GM23338 (cell line): ENCODE measurements around the gene ZDHHC3. TPM values are rescaled to one million over a fixed set of nuclear protein-coding genes. Genes with fewer than 3 reads are reported as not detected.

ENCODE experiments used
- ATAC-seq: fragments of 200-7000 bp; cut with Tn5 transposase; 3 replicates; pipeline ENCODE4 v1.9.1; 2020
- DNase-seq: peaks from one replicate; pipeline ENCODE4 v3.0.0-alpha.2; 2015; ENCODE audit warnings: low spot score
- H2AFZ ChIP-seq: fragments of 200-600 bp; sonication (generic); 2 replicates; pipeline ENCODE4 v1.8.0; 2016; ENCODE audit warnings: antibody characterized with exemption, mild to moderate bottlenecking, moderate library complexity
- H3F3A ChIP-seq: fragments of 200-600 bp; sonication (generic); replicated peaks from 2 replicates; pipeline ENCODE4 v1.8.0; 2017; ENCODE audit warnings: antibody characterized with exemption, mixed run types, low read depth
- H3K27ac ChIP-seq: fragments of 200-600 bp; sonication (generic); 2 replicates; pipeline ENCODE4 v1.6.1; 2016; ENCODE audit warnings: low read depth
- H3K27me3 ChIP-seq: fragments of 200-600 bp; sonication (generic); 2 replicates; pipeline ENCODE4 v1.8.0; 2016; ENCODE audit warnings: mild to moderate bottlenecking, mixed run types, moderate library complexity; ENCODE audit not compliant: insufficient read depth
- H3K36me3 ChIP-seq: fragments of 200-600 bp; sonication (generic); 2 replicates; pipeline ENCODE4 v1.8.0; 2016; ENCODE audit warnings: mild to moderate bottlenecking; ENCODE audit not compliant: insufficient read depth
- H3K4me1 ChIP-seq: fragments of 200-600 bp; sonication (generic); 2 replicates; pipeline ENCODE4 v1.8.0; 2016; ENCODE audit warnings: mild to moderate bottlenecking, moderate library complexity; ENCODE audit not compliant: insufficient read depth
- H3K4me2 ChIP-seq: fragments of 200-600 bp; sonication (generic); 2 replicates; pipeline ENCODE4 v1.7.1; 2017; ENCODE audit warnings: mixed run types
- H3K4me3 ChIP-seq: fragments of 200-600 bp; sonication (generic); 2 replicates; pipeline ENCODE4 v1.6.1; 2016; ENCODE audit warnings: mixed run types
- H3K79me2 ChIP-seq: fragments of 200-600 bp; sonication (generic); replicated peaks from 2 replicates; pipeline ENCODE4 v1.8.0; 2017; ENCODE audit warnings: mild to moderate bottlenecking; ENCODE audit not compliant: insufficient read depth
- H3K9me2 ChIP-seq: fragments of 200-600 bp; sonication (generic); 2 replicates; pipeline ENCODE4 v1.8.0; 2017; ENCODE audit not compliant: insufficient read depth
- H4K20me1 ChIP-seq: fragments of 200-600 bp; sonication (generic); replicated peaks from 2 replicates; pipeline ENCODE4 v1.8.0; 2017; ENCODE audit warnings: mild to moderate bottlenecking; ENCODE audit not compliant: insufficient read depth
- H3K27ac Mint-ChIP-seq: 2 replicates; pipeline ENCODE4 v1.8.0; 2020; ENCODE audit warnings: inconsistent platforms, mild to moderate bottlenecking, moderate library complexity, mixed read lengths
- H3K27me3 Mint-ChIP-seq: 3 replicates; pipeline ENCODE4 v1.8.0; 2022; ENCODE audit warnings: low read depth, mild to moderate bottlenecking, moderate library complexity, mixed read lengths, inconsistent platforms; ENCODE audit not compliant: insufficient read depth, poor library complexity
- H3K36me3 Mint-ChIP-seq: 3 replicates; pipeline ENCODE4 v1.8.0; 2021; ENCODE audit warnings: low read depth, mild to moderate bottlenecking, inconsistent platforms, moderate library complexity, mixed read lengths
- H3K4me1 Mint-ChIP-seq: 3 replicates; pipeline ENCODE4 v1.8.0; 2020; ENCODE audit warnings: mild to moderate bottlenecking, inconsistent platforms, mixed read lengths
- H3K4me3 Mint-ChIP-seq: 3 replicates; pipeline ENCODE4 v1.8.0; 2021; ENCODE audit warnings: moderate library complexity, mild to moderate bottlenecking, inconsistent platforms, mixed read lengths
- H3K9me3 Mint-ChIP-seq: 3 replicates; pipeline ENCODE4 v1.8.0; 2020; ENCODE audit warnings: moderate library complexity, mild to moderate bottlenecking, inconsistent platforms, mixed read lengths
- CREB1 ChIP-seq: fragments of 250-450 bp; sonication (Bioruptor Pico); IDR thresholded peaks from 2 replicates; pipeline ENCODE4 v1.5.0; 2020; ENCODE audit warnings: low read depth, mild to moderate bottlenecking, moderate library complexity
- EZH2 ChIP-seq: fragments of 200-600 bp; sonication (generic); IDR thresholded peaks from one replicate; pipeline ENCODE4 v1.8.0; 2017; ENCODE audit warnings: antibody characterized with exemption, mild to moderate bottlenecking, low read depth; ENCODE audit not compliant: unreplicated experiment
- EZH2phosphoT487 ChIP-seq: fragments of 200-600 bp; sonication (generic); IDR thresholded peaks from one replicate; pipeline ENCODE4 v1.8.1; 2018; ENCODE audit warnings: antibody characterized with exemption; ENCODE audit not compliant: unreplicated experiment
- JUNB ChIP-seq: IDR thresholded peaks from one replicate; pipeline ENCODE4 v1.6.1; 2016; ENCODE audit warnings: antibody characterized with exemption; ENCODE audit not compliant: unreplicated experiment
- NANOG ChIP-seq: IDR thresholded peaks from 2 replicates; pipeline ENCODE4 v1.6.1; 2016; ENCODE audit warnings: antibody characterized with exemption, borderline replicate concordance
- POLR2AphosphoS5 ChIP-seq: IDR thresholded peaks from 2 replicates; pipeline ENCODE4 v1.6.1; 2016; ENCODE audit warnings: antibody characterized with exemption, low read depth
- STAT1 ChIP-seq: IDR thresholded peaks from one replicate; pipeline ENCODE4 v1.6.1; 2016; ENCODE audit warnings: antibody characterized with exemption; ENCODE audit not compliant: unreplicated experiment
- ZNF114 ChIP-seq: fragments of 250-450 bp; sonication (Bioruptor Pico); IDR thresholded peaks from 2 replicates; pipeline ENCODE4 v1.5.0; 2020; ENCODE audit warnings: mild to moderate bottlenecking, moderate library complexity
- ZNF331 ChIP-seq: fragments of 250-450 bp; sonication (Bioruptor Pico); IDR thresholded peaks from 2 replicates; pipeline ENCODE4 v1.5.0; 2020; ENCODE audit warnings: low read depth, mild to moderate bottlenecking, moderate library complexity
- polyA plus RNA-seq: library from polyadenylated mRNA; unstranded; fragments of >200 nt; fragmentation: Nextera tagmentation; extraction: Ambion mirVana; gene quantifications from 2 replicates; pipeline ENCODE4 v1.2.1, GENCODE V29; 2016
- total RNA-seq: library from RNA; depleted of rRNA; stranded (reverse); fragments of >200 nt; shearing (Covaris generic); gene quantifications from 2 replicates; pipeline ENCODE4 v1.2.3, GENCODE V29; 2014
- TF ChIP-seq, protein P1 (sequence below): IDR thresholded peaks from one replicate; pipeline ENCODE4 v1.6.1; 2018; ENCODE audit warnings: antibody characterized with exemption; ENCODE audit not compliant: unreplicated experiment
- TF ChIP-seq, protein P2 (sequence below): IDR thresholded peaks from 2 replicates; pipeline ENCODE4 v1.6.1; 2016; ENCODE audit warnings: antibody characterized with exemption
- TF ChIP-seq, protein P3 (sequence below): fragments of 250-450 bp; sonication (Bioruptor Pico); IDR thresholded peaks from 2 replicates; pipeline ENCODE4 v1.5.0; 2020; ENCODE audit warnings: mild to moderate bottlenecking, moderate library complexity
- TF ChIP-seq, protein P4 (sequence below), 2 experiments: fragments of 200-600 bp in 1 of 2; sonication (generic) in 1 of 2; conservative IDR thresholded peaks; 2 replicates each; pipeline versions ENCODE4 v1.5.1 to v1.6.1; 2016 to 2017; ENCODE audit warnings: antibody characterized with exemption in 2 of 2, low read depth in 2 of 2, mild to moderate bottlenecking in 2 of 2, moderate library complexity in 1 of 2

The ZDHHC3 gene
- total and polyA plus RNA-seq, 2 experiments from 2014 or later = 28.9 to 84.2 TPM

DNA sequence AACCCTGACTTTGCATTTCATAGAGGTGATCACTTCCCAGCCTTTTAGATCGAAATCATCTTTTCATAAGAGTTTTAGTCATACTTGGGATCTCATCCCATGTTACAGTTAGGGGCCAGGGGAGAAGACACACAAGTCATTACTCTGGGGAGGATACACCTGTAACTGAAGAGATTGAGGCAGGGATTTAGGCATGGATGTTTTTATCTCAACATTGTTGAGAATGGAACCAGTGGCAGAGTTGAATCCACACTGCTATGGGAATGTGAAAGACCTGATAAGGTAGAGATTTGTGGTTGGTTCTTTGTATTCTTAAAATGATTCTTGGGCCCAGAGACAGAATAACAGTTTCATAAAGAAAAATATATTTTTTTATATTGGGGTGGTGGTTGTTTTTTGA is 33.9 kb upstream of the ZDHHC3 start:
- H3K27me3 Mint-ChIP-seq = peaks cover 1% of the 10 kb centered on the region
- no peak for ATAC-seq
- H3K9me3 Mint-ChIP-seq = peaks cover 1% of the 10 kb centered on the region
- H3K4me1 Mint-ChIP-seq = no peaks in the 10 kb centered on the region
- H3K27ac Mint-ChIP-seq = no peak overlapping the region
- H3K36me3 ChIP-seq = peaks cover 28% of the 10 kb centered on the region
- 0 out of 2 replicates have a peak, but pooled peaks cover 3% of the 10 kb centered on the region for H3K9me2 ChIP-seq
- H3K27ac ChIP-seq = no peak overlapping the region
- H3K4me3 ChIP-seq = no peak overlapping the region
- H3K36me3 Mint-ChIP-seq = peaks cover 61% of the 10 kb centered on the region
- no peak overlapping the region for H3K4me3 Mint-ChIP-seq
- peaks cover 5% of the 10 kb centered on the region for H4K20me1 ChIP-seq
- H3K4me2 ChIP-seq = no peak overlapping the region
- H3F3A ChIP-seq = no peaks in the 10 kb centered on the region
- no peaks in the 10 kb centered on the region for H3K27me3 ChIP-seq
- H3K79me2 ChIP-seq = no peaks in the 10 kb centered on the region; the same call in 1 of the 2 replicates
- TF ChIP-seq NANOG (no peak), ZNF331 (CRISPR knock-in tag) (no peak), EZH2phosphoT487 (no peak), CREB1 (CRISPR knock-in tag) (no peak), ZNF114 (CRISPR knock-in tag) (no peak), EZH2 (no peak), STAT1 (no peak), POLR2AphosphoS5 (no peak), JUNB (no peak)
- TF ChIP-seq, protein P1, sequence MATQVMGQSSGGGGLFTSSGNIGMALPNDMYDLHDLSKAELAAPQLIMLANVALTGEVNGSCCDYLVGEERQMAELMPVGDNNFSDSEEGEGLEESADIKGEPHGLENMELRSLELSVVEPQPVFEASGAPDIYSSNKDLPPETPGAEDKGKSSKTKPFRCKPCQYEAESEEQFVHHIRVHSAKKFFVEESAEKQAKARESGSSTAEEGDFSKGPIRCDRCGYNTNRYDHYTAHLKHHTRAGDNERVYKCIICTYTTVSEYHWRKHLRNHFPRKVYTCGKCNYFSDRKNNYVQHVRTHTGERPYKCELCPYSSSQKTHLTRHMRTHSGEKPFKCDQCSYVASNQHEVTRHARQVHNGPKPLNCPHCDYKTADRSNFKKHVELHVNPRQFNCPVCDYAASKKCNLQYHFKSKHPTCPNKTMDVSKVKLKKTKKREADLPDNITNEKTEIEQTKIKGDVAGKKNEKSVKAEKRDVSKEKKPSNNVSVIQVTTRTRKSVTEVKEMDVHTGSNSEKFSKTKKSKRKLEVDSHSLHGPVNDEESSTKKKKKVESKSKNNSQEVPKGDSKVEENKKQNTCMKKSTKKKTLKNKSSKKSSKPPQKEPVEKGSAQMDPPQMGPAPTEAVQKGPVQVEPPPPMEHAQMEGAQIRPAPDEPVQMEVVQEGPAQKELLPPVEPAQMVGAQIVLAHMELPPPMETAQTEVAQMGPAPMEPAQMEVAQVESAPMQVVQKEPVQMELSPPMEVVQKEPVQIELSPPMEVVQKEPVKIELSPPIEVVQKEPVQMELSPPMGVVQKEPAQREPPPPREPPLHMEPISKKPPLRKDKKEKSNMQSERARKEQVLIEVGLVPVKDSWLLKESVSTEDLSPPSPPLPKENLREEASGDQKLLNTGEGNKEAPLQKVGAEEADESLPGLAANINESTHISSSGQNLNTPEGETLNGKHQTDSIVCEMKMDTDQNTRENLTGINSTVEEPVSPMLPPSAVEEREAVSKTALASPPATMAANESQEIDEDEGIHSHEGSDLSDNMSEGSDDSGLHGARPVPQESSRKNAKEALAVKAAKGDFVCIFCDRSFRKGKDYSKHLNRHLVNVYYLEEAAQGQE = no peak
- TF ChIP-seq, protein P2, sequence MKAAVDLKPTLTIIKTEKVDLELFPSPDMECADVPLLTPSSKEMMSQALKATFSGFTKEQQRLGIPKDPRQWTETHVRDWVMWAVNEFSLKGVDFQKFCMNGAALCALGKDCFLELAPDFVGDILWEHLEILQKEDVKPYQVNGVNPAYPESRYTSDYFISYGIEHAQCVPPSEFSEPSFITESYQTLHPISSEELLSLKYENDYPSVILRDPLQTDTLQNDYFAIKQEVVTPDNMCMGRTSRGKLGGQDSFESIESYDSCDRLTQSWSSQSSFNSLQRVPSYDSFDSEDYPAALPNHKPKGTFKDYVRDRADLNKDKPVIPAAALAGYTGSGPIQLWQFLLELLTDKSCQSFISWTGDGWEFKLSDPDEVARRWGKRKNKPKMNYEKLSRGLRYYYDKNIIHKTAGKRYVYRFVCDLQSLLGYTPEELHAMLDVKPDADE = no peak
- TF ChIP-seq, protein P3, sequence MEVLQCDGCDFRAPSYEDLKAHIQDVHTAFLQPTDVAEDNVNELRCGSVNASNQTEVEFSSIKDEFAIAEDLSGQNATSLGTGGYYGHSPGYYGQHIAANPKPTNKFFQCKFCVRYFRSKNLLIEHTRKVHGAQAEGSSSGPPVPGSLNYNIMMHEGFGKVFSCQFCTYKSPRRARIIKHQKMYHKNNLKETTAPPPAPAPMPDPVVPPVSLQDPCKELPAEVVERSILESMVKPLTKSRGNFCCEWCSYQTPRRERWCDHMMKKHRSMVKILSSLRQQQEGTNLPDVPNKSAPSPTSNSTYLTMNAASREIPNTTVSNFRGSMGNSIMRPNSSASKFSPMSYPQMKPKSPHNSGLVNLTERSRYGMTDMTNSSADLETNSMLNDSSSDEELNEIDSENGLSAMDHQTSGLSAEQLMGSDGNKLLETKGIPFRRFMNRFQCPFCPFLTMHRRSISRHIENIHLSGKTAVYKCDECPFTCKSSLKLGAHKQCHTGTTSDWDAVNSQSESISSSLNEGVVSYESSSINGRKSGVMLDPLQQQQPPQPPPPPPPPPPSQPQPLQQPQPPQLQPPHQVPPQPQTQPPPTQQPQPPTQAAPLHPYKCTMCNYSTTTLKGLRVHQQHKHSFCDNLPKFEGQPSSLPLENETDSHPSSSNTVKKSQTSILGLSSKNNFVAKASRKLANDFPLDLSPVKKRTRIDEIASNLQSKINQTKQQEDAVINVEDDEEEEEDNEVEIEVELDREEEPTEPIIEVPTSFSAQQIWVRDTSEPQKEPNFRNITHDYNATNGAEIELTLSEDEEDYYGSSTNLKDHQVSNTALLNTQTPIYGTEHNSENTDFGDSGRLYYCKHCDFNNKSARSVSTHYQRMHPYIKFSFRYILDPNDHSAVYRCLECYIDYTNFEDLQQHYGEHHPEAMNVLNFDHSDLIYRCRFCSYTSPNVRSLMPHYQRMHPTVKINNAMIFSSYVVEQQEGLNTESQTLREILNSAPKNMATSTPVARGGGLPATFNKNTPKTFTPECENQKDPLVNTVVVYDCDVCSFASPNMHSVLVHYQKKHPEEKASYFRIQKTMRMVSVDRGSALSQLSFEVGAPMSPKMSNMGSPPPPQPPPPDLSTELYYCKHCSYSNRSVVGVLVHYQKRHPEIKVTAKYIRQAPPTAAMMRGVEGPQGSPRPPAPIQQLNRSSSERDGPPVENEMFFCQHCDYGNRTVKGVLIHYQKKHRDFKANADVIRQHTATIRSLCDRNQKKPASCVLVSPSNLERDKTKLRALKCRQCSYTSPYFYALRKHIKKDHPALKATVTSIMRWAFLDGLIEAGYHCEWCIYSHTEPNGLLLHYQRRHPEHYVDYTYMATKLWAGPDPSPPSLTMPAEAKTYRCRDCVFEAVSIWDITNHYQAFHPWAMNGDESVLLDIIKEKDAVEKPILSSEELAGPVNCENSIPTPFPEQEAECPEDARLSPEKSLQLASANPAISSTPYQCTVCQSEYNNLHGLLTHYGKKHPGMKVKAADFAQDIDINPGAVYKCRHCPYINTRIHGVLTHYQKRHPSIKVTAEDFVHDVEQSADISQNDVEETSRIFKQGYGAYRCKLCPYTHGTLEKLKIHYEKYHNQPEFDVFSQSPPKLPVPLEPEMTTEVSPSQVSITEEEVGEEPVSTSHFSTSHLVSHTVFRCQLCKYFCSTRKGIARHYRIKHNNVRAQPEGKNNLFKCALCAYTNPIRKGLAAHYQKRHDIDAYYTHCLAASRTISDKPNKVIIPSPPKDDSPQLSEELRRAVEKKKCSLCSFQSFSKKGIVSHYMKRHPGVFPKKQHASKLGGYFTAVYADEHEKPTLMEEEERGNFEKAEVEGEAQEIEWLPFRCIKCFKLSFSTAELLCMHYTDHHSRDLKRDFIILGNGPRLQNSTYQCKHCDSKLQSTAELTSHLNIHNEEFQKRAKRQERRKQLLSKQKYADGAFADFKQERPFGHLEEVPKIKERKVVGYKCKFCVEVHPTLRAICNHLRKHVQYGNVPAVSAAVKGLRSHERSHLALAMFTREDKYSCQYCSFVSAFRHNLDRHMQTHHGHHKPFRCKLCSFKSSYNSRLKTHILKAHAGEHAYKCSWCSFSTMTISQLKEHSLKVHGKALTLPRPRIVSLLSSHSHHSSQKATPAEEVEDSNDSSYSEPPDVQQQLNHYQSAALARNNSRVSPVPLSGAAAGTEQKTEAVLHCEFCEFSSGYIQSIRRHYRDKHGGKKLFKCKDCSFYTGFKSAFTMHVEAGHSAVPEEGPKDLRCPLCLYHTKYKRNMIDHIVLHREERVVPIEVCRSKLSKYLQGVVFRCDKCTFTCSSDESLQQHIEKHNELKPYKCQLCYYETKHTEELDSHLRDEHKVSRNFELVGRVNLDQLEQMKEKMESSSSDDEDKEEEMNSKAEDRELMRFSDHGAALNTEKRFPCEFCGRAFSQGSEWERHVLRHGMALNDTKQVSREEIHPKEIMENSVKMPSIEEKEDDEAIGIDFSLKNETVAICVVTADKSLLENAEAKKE (CRISPR knock-in tag) = no peak
- TF ChIP-seq, protein P4, sequence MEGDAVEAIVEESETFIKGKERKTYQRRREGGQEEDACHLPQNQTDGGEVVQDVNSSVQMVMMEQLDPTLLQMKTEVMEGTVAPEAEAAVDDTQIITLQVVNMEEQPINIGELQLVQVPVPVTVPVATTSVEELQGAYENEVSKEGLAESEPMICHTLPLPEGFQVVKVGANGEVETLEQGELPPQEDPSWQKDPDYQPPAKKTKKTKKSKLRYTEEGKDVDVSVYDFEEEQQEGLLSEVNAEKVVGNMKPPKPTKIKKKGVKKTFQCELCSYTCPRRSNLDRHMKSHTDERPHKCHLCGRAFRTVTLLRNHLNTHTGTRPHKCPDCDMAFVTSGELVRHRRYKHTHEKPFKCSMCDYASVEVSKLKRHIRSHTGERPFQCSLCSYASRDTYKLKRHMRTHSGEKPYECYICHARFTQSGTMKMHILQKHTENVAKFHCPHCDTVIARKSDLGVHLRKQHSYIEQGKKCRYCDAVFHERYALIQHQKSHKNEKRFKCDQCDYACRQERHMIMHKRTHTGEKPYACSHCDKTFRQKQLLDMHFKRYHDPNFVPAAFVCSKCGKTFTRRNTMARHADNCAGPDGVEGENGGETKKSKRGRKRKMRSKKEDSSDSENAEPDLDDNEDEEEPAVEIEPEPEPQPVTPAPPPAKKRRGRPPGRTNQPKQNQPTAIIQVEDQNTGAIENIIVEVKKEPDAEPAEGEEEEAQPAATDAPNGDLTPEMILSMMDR (conservative IDR thresholded peaks at IDR 0.05; ENCODE audit: low read depth in 2 of 2) = no peak
- no peak overlapping the region for H2AFZ ChIP-seq
- no peak for DNase-seq
- H3K4me1 ChIP-seq = no peaks in the 10 kb centered on the region
